WTC11 (cell line): Measurements from ENCODE around the gene HTR6.

ENCODE experiments used
- CBFB ChIP-seq: sonication (generic); formaldehyde crosslinking; IDR thresholded peaks from 2 replicates; pipeline ENCODE4 v1.8.1; 2022; ENCODE audit warnings: mild to moderate bottlenecking, low read depth, missing genetic modification reagents
- ETV6 ChIP-seq: sonication (generic); formaldehyde crosslinking; IDR thresholded peaks from 2 replicates; pipeline ENCODE4 v1.8.1; 2022; ENCODE audit warnings: mild to moderate bottlenecking, missing genetic modification reagents
- FOXK1 ChIP-seq: sonication (generic); formaldehyde crosslinking; IDR thresholded peaks from 2 replicates; pipeline ENCODE4 v1.8.0; 2022; ENCODE audit warnings: mild to moderate bottlenecking, moderate library complexity, missing genetic modification reagents
- HMGA2 ChIP-seq: fragments of 250-450 bp; sonication (Bioruptor Pico); IDR thresholded peaks from 2 replicates; pipeline ENCODE4 v1.4.0; 2021; ENCODE audit warnings: mild to moderate bottlenecking, moderate library complexity
- NFYB ChIP-seq: sonication (generic); formaldehyde crosslinking; conservative IDR thresholded peaks from 2 replicates; pipeline ENCODE4 v1.8.0; 2022; ENCODE audit warnings: low read depth, missing genetic modification reagents
- ZNF232 ChIP-seq: sonication (generic); formaldehyde crosslinking; IDR thresholded peaks from 2 replicates; pipeline ENCODE4 v1.8.0; 2022; ENCODE audit warnings: mild to moderate bottlenecking, missing genetic modification reagents
- TF ChIP-seq, protein P1 (sequence below): fragments of 200-600 bp; IDR thresholded peaks from 2 replicates; pipeline ENCODE4 v1.8.0; 2022; ENCODE audit warnings: antibody characterized with exemption
- TF ChIP-seq, protein P2 (sequence below): sonication (generic); formaldehyde crosslinking; IDR thresholded peaks from 2 replicates; pipeline ENCODE4 v1.8.1; 2022; ENCODE audit warnings: low read depth, missing genetic modification reagents, borderline replicate concordance
- TF ChIP-seq, protein P3 (sequence below): sonication (generic); formaldehyde crosslinking; IDR thresholded peaks from 2 replicates; pipeline ENCODE4 v1.8.1; 2023; ENCODE audit warnings: mild to moderate bottlenecking, missing genetic modification reagents, borderline replicate concordance
- TF ChIP-seq, protein P4 (sequence below): sonication (generic); formaldehyde crosslinking; conservative IDR thresholded peaks from 2 replicates; pipeline ENCODE4 v1.8.1; 2022; ENCODE audit warnings: mild to moderate bottlenecking, missing genetic modification reagents
- TF ChIP-seq, protein P5 (sequence below): sonication (generic); formaldehyde crosslinking; IDR thresholded peaks from 2 replicates; pipeline ENCODE4 v1.8.0; 2022; ENCODE audit warnings: mild to moderate bottlenecking, missing genetic modification reagents
- TF ChIP-seq, protein P6 (sequence below): sonication (generic); formaldehyde crosslinking; IDR thresholded peaks from 2 replicates; pipeline ENCODE4 v1.8.1; 2022; ENCODE audit warnings: low read depth, mild to moderate bottlenecking, moderate library complexity, missing genetic modification reagents, borderline replicate concordance
- TF ChIP-seq, protein P7 (sequence below): sonication (generic); formaldehyde crosslinking; IDR thresholded peaks from 2 replicates; pipeline ENCODE4 v1.8.1; 2023; ENCODE audit warnings: mild to moderate bottlenecking, missing genetic modification reagents, moderate library complexity
- TF ChIP-seq, protein P8 (sequence below): sonication (generic); formaldehyde crosslinking; IDR thresholded peaks from 2 replicates; pipeline ENCODE4 v1.8.1; 2023; ENCODE audit warnings: mild to moderate bottlenecking, missing genetic modification reagents, moderate library complexity

DNA sequence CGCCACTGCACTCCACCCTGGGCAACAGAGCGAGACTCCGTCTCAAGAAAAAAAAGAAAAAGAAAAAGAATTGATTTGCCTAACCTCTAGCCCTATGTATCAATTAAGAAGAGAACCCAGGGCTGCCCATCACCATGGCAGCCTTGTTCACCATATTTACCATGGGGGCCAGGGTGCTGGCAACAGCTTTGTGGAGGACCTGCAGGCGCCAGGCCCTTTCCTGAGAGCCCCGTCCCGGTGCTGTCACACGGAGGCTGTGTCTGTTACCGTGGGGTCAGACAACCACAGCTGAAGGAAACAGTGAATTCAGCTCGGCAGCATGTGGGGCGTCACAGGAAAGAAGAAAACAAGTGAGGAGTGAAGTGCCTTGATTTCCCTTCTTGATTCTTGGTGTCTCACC is 27.1 kb upstream of the HTR6 start:
- TF ChIP-seq, protein P1, sequence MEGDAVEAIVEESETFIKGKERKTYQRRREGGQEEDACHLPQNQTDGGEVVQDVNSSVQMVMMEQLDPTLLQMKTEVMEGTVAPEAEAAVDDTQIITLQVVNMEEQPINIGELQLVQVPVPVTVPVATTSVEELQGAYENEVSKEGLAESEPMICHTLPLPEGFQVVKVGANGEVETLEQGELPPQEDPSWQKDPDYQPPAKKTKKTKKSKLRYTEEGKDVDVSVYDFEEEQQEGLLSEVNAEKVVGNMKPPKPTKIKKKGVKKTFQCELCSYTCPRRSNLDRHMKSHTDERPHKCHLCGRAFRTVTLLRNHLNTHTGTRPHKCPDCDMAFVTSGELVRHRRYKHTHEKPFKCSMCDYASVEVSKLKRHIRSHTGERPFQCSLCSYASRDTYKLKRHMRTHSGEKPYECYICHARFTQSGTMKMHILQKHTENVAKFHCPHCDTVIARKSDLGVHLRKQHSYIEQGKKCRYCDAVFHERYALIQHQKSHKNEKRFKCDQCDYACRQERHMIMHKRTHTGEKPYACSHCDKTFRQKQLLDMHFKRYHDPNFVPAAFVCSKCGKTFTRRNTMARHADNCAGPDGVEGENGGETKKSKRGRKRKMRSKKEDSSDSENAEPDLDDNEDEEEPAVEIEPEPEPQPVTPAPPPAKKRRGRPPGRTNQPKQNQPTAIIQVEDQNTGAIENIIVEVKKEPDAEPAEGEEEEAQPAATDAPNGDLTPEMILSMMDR: no peak
- TF ChIP-seq ETV6 (CRISPR knock-in tag) (no peak), NFYB (CRISPR knock-in tag) (no peak), CBFB (no peak), ZNF232 (CRISPR knock-in tag) (no peak), FOXK1 (CRISPR knock-in tag) (no peak), HMGA2 (CRISPR knock-in tag) (no peak)
- TF ChIP-seq, protein P2, sequence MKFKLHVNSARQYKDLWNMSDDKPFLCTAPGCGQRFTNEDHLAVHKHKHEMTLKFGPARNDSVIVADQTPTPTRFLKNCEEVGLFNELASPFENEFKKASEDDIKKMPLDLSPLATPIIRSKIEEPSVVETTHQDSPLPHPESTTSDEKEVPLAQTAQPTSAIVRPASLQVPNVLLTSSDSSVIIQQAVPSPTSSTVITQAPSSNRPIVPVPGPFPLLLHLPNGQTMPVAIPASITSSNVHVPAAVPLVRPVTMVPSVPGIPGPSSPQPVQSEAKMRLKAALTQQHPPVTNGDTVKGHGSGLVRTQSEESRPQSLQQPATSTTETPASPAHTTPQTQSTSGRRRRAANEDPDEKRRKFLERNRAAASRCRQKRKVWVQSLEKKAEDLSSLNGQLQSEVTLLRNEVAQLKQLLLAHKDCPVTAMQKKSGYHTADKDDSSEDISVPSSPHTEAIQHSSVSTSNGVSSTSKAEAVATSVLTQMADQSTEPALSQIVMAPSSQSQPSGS: no peak
- TF ChIP-seq, protein P3, sequence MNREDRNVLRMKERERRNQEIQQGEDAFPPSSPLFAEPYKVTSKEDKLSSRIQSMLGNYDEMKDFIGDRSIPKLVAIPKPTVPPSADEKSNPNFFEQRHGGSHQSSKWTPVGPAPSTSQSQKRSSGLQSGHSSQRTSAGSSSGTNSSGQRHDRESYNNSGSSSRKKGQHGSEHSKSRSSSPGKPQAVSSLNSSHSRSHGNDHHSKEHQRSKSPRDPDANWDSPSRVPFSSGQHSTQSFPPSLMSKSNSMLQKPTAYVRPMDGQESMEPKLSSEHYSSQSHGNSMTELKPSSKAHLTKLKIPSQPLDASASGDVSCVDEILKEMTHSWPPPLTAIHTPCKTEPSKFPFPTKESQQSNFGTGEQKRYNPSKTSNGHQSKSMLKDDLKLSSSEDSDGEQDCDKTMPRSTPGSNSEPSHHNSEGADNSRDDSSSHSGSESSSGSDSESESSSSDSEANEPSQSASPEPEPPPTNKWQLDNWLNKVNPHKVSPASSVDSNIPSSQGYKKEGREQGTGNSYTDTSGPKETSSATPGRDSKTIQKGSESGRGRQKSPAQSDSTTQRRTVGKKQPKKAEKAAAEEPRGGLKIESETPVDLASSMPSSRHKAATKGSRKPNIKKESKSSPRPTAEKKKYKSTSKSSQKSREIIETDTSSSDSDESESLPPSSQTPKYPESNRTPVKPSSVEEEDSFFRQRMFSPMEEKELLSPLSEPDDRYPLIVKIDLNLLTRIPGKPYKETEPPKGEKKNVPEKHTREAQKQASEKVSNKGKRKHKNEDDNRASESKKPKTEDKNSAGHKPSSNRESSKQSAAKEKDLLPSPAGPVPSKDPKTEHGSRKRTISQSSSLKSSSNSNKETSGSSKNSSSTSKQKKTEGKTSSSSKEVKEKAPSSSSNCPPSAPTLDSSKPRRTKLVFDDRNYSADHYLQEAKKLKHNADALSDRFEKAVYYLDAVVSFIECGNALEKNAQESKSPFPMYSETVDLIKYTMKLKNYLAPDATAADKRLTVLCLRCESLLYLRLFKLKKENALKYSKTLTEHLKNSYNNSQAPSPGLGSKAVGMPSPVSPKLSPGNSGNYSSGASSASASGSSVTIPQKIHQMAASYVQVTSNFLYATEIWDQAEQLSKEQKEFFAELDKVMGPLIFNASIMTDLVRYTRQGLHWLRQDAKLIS (CRISPR knock-in tag): no peak
- TF ChIP-seq, protein P4, sequence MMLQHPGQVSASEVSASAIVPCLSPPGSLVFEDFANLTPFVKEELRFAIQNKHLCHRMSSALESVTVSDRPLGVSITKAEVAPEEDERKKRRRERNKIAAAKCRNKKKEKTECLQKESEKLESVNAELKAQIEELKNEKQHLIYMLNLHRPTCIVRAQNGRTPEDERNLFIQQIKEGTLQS: no peak
- TF ChIP-seq, protein P5, sequence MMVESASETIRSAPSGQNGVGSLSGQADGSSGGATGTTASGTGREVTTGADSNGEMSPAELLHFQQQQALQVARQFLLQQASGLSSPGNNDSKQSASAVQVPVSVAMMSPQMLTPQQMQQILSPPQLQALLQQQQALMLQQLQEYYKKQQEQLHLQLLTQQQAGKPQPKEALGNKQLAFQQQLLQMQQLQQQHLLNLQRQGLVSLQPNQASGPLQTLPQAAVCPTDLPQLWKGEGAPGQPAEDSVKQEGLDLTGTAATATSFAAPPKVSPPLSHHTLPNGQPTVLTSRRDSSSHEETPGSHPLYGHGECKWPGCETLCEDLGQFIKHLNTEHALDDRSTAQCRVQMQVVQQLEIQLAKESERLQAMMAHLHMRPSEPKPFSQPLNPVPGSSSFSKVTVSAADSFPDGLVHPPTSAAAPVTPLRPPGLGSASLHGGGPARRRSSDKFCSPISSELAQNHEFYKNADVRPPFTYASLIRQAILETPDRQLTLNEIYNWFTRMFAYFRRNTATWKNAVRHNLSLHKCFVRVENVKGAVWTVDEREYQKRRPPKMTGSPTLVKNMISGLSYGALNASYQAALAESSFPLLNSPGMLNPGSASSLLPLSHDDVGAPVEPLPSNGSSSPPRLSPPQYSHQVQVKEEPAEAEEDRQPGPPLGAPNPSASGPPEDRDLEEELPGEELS (CRISPR knock-in tag): no peak
- TF ChIP-seq, protein P6, sequence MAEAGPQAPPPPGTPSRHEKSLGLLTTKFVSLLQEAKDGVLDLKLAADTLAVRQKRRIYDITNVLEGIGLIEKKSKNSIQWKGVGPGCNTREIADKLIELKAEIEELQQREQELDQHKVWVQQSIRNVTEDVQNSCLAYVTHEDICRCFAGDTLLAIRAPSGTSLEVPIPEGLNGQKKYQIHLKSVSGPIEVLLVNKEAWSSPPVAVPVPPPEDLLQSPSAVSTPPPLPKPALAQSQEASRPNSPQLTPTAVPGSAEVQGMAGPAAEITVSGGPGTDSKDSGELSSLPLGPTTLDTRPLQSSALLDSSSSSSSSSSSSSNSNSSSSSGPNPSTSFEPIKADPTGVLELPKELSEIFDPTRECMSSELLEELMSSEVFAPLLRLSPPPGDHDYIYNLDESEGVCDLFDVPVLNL (CRISPR knock-in tag): no peak
- TF ChIP-seq, protein P7, sequence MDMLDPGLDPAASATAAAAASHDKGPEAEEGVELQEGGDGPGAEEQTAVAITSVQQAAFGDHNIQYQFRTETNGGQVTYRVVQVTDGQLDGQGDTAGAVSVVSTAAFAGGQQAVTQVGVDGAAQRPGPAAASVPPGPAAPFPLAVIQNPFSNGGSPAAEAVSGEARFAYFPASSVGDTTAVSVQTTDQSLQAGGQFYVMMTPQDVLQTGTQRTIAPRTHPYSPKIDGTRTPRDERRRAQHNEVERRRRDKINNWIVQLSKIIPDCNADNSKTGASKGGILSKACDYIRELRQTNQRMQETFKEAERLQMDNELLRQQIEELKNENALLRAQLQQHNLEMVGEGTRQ (CRISPR knock-in tag): no peak
- TF ChIP-seq, protein P8, sequence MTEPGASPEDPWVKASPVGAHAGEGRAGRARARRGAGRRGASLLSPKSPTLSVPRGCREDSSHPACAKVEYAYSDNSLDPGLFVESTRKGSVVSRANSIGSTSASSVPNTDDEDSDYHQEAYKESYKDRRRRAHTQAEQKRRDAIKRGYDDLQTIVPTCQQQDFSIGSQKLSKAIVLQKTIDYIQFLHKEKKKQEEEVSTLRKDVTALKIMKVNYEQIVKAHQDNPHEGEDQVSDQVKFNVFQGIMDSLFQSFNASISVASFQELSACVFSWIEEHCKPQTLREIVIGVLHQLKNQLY (CRISPR knock-in tag): no peak
